ENCODE data around the gene GJA5.

Gene GJA5

DNA sequence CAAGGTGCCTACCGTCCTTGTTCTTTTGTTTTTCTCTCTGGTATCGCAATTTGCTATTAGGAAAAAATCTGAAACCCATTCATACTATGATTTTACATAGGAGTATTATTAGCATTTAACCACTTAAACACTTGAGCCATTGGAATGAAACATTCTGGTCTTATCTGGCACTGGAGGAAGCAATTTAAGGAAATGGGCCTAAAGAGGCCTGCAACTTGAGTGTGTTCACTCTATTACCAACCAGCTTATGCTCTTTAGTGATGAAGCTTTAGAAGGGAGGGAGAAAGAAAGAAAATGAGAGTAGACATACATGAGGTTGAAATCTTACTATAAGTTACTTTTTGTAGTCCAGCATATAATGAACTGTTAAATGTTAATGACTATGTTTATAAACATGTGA, 5.7 kb downstream of the GJA5 start:
- no peaks in the 10 kb centered on the region for H3K79me2 ChIP-seq (ENCODE audit: insufficient read depth, low read length)
- no peaks in the 10 kb centered on the region for H3K27me3 ChIP-seq (ENCODE audit: low read length)
- H3K4me2 ChIP-seq (ENCODE audit: low read depth, low read length, poor library complexity, severe bottlenecking), result no peak overlapping the region
- no peaks in the 10 kb centered on the region for H3K36me3 ChIP-seq (ENCODE audit: low read length)
- no peaks in the 10 kb centered on the region for H3F3A ChIP-seq (ENCODE audit: insufficient read depth)
- H3K9ac ChIP-seq (ENCODE audit: low read length), result no peak overlapping the region
- TF ChIP-seq CTCF (IDR thresholded peaks at IDR 0.05; ENCODE audit: insufficient read depth, low read length, poor library complexity, severe bottlenecking), result no peak
- TF ChIP-seq EZH2phosphoT487 (conservative IDR thresholded peaks at IDR 0.05; ENCODE audit: low read length), result no peak
- no peaks in the 10 kb centered on the region for H3K9me3 ChIP-seq (ENCODE audit: insufficient read depth, low read length)
- H3K4me3 ChIP-seq (ENCODE audit: insufficient read depth, low read length, poor library complexity, severe bottlenecking), result no peak overlapping the region
- H3K9me2 ChIP-seq (replicated peaks; ENCODE audit: insufficient read depth, low read length), result no peaks in the 10 kb centered on the region
- no peaks in the 10 kb centered on the region for H4K20me1 ChIP-seq (ENCODE audit: low read depth, low read length)
- H2AFZ ChIP-seq (ENCODE audit: low read depth, low read length, severe bottlenecking), result no peak overlapping the region
- H3K27ac ChIP-seq (ENCODE audit: low read depth, low read length), result no peak overlapping the region

DNA sequence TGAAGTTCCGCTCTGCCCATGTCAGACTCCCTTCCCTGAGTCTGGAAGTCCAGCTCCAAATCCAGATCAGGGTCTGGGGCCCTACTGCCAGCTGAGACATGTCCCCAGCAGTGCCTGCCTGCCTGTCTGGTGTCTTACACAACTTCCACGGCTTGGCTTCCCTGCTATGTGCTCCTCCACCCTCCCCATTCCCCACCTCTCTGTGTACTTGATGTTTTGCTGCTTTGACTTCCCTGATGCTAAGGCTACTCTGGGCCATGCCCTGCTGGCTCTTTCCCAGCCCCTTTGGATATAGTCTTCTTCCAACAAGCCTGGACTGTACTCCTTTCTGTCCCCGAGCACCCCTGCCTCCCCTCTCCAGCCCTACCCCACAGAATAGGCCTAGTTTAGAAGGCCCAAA, 7.3 kb downstream of the GJA5 start:
- Histone ChIP-seq H3K4me3 (ENCODE audit: insufficient read depth, low read length, poor library complexity, severe bottlenecking) (no peak overlapping the region), H3K27ac (ENCODE audit: low read depth, low read length) (no peak overlapping the region), H3K79me2 (ENCODE audit: insufficient read depth, low read length) (no peaks in the 10 kb centered on the region), H3K9ac (ENCODE audit: low read length) (no peak overlapping the region), H4K20me1 (ENCODE audit: low read depth, low read length) (no peaks in the 10 kb centered on the region), H3K9me3 (ENCODE audit: insufficient read depth, low read length) (no peaks in the 10 kb centered on the region), H2AFZ (ENCODE audit: low read depth, low read length, severe bottlenecking) (no peak overlapping the region), H3K27me3 (ENCODE audit: low read length) (no peaks in the 10 kb centered on the region), H3K9me2 (replicated peaks; ENCODE audit: insufficient read depth, low read length) (no peaks in the 10 kb centered on the region), H3F3A (ENCODE audit: insufficient read depth) (no peaks in the 10 kb centered on the region), H3K36me3 (ENCODE audit: low read length) (no peaks in the 10 kb centered on the region), H3K4me2 (ENCODE audit: low read depth, low read length, poor library complexity, severe bottlenecking) (no peak overlapping the region)
- TF ChIP-seq CTCF (IDR thresholded peaks at IDR 0.05; ENCODE audit: insufficient read depth, low read length, poor library complexity, severe bottlenecking), result no peak
- TF ChIP-seq EZH2phosphoT487 (conservative IDR thresholded peaks at IDR 0.05; ENCODE audit: low read length), result no peak

DNA sequence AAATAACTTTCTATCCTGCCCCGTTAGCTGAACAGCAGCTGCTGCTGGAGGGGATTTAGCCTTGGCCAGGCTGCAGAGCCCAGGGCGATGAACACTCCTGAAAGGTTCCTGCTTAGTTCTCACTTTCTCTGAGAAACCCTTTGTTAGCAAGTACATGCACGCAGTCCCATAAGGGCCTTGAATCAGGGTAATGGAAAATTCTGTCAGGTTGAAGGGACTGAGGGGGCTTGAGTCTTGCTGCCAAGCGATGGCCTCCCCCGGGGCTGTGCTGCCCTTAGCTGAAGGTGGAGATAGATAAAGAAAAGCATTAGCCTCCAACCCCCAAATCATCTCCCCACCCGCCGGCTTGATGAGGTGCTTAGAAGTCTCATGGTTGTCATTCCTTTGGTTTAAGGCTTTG, 7.9 kb downstream of the GJA5 start:
- Histone ChIP-seq H3K27ac (ENCODE audit: low read depth, low read length) (no peak overlapping the region), H3K9ac (ENCODE audit: low read length) (no peak overlapping the region), H2AFZ (ENCODE audit: low read depth, low read length, severe bottlenecking) (no peak overlapping the region), H4K20me1 (ENCODE audit: low read depth, low read length) (no peaks in the 10 kb centered on the region), H3F3A (ENCODE audit: insufficient read depth) (no peaks in the 10 kb centered on the region), H3K79me2 (ENCODE audit: insufficient read depth, low read length) (no peaks in the 10 kb centered on the region), H3K4me2 (ENCODE audit: low read depth, low read length, poor library complexity, severe bottlenecking) (no peak overlapping the region), H3K27me3 (ENCODE audit: low read length) (no peaks in the 10 kb centered on the region), H3K9me3 (ENCODE audit: insufficient read depth, low read length) (no peaks in the 10 kb centered on the region), H3K36me3 (ENCODE audit: low read length) (no peaks in the 10 kb centered on the region), H3K9me2 (replicated peaks; ENCODE audit: insufficient read depth, low read length) (no peaks in the 10 kb centered on the region), H3K4me3 (ENCODE audit: insufficient read depth, low read length, poor library complexity, severe bottlenecking) (no peak overlapping the region)
- TF ChIP-seq EZH2phosphoT487 (conservative IDR thresholded peaks at IDR 0.05; ENCODE audit: low read length), result no peak
- TF ChIP-seq CTCF (IDR thresholded peaks at IDR 0.05; ENCODE audit: insufficient read depth, low read length, poor library complexity, severe bottlenecking), result no peak

DNA sequence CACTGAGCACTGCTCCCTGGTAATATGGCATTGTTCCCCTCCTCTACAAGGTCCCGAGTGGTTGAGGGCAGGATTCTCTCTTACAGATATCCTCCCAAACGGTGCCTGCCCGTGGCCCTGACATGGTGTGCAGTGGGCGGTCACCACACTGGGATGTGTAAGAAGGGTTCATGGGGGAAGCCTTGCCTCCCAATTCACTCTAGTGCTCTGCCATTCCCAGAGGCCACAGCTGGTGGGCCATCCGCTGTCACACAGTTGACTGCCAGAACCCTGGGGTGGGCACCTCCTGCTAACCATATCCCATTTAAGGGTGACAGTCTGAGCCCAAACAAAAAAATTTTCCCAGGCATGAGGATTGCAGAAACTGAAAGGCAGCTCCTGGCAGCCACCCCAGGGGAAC, 9.1 kb downstream of the GJA5 start:
- Histone ChIP-seq H3K4me2 (ENCODE audit: low read depth, low read length, poor library complexity, severe bottlenecking) (no peak overlapping the region), H3K27me3 (ENCODE audit: low read length) (no peaks in the 10 kb centered on the region), H3K9ac (ENCODE audit: low read length) (no peak overlapping the region), H2AFZ (ENCODE audit: low read depth, low read length, severe bottlenecking) (no peak overlapping the region), H3K36me3 (ENCODE audit: low read length) (no peaks in the 10 kb centered on the region), H3K9me2 (replicated peaks; ENCODE audit: insufficient read depth, low read length) (no peaks in the 10 kb centered on the region), H3K27ac (ENCODE audit: low read depth, low read length) (no peak overlapping the region), H3K4me3 (ENCODE audit: insufficient read depth, low read length, poor library complexity, severe bottlenecking) (no peak overlapping the region), H3K79me2 (ENCODE audit: insufficient read depth, low read length) (no peaks in the 10 kb centered on the region), H3F3A (ENCODE audit: insufficient read depth) (no peaks in the 10 kb centered on the region), H3K9me3 (ENCODE audit: insufficient read depth, low read length) (no peaks in the 10 kb centered on the region), H4K20me1 (ENCODE audit: low read depth, low read length) (no peaks in the 10 kb centered on the region)
- TF ChIP-seq CTCF (IDR thresholded peaks at IDR 0.05; ENCODE audit: insufficient read depth, low read length, poor library complexity, severe bottlenecking) (no peak), EZH2phosphoT487 (conservative IDR thresholded peaks at IDR 0.05; ENCODE audit: low read length) (no peak)
